Activated CD4-positive, CD25-positive, alpha-beta regulatory T cell (primary cell): Measurements from ENCODE around the gene CMTM1.

Experiments
- DNase-seq, 4 experiments: peaks; one replicate each; lab custom pipeline; 2025; lab: John Stamatoyannopoulos, UW

Gene CMTM1

GRCh38 chr16:66566051-66566901 lies at the start of gene CMTM1:
CMTM1 (plus strand) TSS chr16:66566439; CDS start chr16:66566514, 75 bp downstream.
- no peak for DNase-seq

- DNase-seq: no peak
Observed at GRCh38 chr16:66516509-66516807, 49.8 kb upstream of the CMTM1 start.

GRCh38 chr16:66516808-66517585 lies 49.2 kb upstream of the CMTM1 start:
- peak; percentile 20 to 58 (median 50) for DNase-seq

GRCh38 chr16:66517586-66518263 lies 48.5 kb upstream of the CMTM1 start:
- DNase-seq: no peak

- DNase-seq: no peak
Observed at GRCh38 chr16:66519482-66520373, 46.5 kb upstream of the CMTM1 start.

GRCh38 chr16:66520406-66521170 lies 45.7 kb upstream of the CMTM1 start:
- DNase-seq: no peak

- DNase-seq: no peak
Observed at GRCh38 chr16:66521252-66521713, 45.0 kb upstream of the CMTM1 start.

- DNase-seq: peak; percentile 58 to 76 (median 68)
Observed at GRCh38 chr16:66521951-66522771, 44.1 kb upstream of the CMTM1 start.

- no peak for DNase-seq
Observed at GRCh38 chr16:66522816-66523590, 43.2 kb upstream of the CMTM1 start.

GRCh38 chr16:66523861-66524354 lies 42.3 kb upstream of the CMTM1 start:
- DNase-seq: no peak

GRCh38 chr16:66524601-66525164 lies 41.6 kb upstream of the CMTM1 start:
- no peak for DNase-seq

- no peak for DNase-seq
Observed at GRCh38 chr16:66525396-66526180, 40.7 kb upstream of the CMTM1 start.

- DNase-seq: no peak
Observed at GRCh38 chr16:66528294-66528693, 37.9 kb upstream of the CMTM1 start.

GRCh38 chr16:66529475-66529874 lies 36.8 kb upstream of the CMTM1 start:
- DNase-seq: no peak

GRCh38 chr16:66534376-66534799 lies 31.9 kb upstream of the CMTM1 start:
- no peak for DNase-seq

GRCh38 chr16:66536525-66536924 lies 29.7 kb upstream of the CMTM1 start:
- no peak for DNase-seq

GRCh38 chr16:66537236-66537635 lies 29.0 kb upstream of the CMTM1 start:
- no peak for DNase-seq

- no peak for DNase-seq
Observed at GRCh38 chr16:66538910-66539309, 27.3 kb upstream of the CMTM1 start.
